Choroid plexus epithelial cell (primary cell): ENCODE measurements around the gene PRSS27.
"Not testable (repeated sequence)": the region's sequence is repeated elsewhere in the genome, so short reads cannot be mapped to it uniquely, and the experiment has no call there.

Source experiments
- DNase-seq: peaks from one replicate; pipeline ENCODE4 v3.0.0-alpha.2; 2010; ENCODE audit warnings: low read depth
- H3K4me3 ChIP-seq: 2 replicates; pipeline ENCODE4 v1.5.1; 2011; ENCODE audit warnings: low read depth, mild to moderate bottlenecking, control low read depth, low read length, moderate library complexity
- TF ChIP-seq, protein P1 (sequence below): conservative IDR thresholded peaks from 2 replicates; pipeline ENCODE4 v1.5.1; 2011; ENCODE audit warnings: low read depth, mild to moderate bottlenecking, control low read depth, inconsistent platforms, low read length, moderate library complexity

Gene PRSS27

DNA sequence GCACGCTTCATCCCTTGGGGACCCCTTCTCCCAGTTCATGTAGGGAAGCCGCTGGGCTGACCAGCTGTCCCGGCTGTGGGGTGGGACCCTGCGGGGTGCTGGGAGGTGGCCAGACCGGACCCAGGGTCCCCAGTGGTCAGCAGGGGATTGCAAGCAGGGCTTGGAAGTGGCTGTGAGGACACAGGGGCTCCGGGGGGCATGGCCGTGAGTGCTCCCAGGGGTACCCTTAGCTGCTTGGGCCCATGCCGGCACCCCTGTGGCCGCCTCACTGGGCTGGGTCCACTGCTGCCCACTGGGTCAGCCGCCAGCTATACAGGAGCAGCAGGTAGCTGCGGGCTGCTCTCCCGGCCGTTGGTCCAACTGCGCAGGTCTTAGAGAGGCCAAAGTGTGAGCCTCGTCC lies 18.8 kb downstream of the PRSS27 start:
- no peak overlapping the region for H3K4me3 ChIP-seq
- TF ChIP-seq, protein P1, sequence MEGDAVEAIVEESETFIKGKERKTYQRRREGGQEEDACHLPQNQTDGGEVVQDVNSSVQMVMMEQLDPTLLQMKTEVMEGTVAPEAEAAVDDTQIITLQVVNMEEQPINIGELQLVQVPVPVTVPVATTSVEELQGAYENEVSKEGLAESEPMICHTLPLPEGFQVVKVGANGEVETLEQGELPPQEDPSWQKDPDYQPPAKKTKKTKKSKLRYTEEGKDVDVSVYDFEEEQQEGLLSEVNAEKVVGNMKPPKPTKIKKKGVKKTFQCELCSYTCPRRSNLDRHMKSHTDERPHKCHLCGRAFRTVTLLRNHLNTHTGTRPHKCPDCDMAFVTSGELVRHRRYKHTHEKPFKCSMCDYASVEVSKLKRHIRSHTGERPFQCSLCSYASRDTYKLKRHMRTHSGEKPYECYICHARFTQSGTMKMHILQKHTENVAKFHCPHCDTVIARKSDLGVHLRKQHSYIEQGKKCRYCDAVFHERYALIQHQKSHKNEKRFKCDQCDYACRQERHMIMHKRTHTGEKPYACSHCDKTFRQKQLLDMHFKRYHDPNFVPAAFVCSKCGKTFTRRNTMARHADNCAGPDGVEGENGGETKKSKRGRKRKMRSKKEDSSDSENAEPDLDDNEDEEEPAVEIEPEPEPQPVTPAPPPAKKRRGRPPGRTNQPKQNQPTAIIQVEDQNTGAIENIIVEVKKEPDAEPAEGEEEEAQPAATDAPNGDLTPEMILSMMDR, result no peak
- DNase-seq, result no peak

DNA sequence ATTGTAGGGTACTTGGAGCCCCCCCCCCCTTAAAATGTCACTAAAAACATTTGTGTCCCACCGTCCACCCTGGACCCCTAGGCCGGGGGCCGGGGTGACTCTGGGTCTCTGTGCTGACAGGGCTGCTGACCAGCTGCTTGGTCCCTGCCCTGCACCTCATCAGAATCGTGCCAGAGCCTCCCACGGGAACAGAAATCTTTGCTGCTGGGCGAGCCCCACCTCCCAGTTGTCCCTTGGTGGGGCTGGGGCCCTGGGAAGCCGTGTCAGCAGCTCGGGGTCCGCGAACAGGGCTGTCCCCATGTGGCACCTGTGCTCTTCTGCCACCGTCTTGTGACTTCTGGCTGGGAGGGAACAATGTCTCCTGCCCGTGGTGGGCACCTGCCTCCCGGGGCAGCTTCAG lies 19.2 kb downstream of the PRSS27 start:
- no peak overlapping the region for H3K4me3 ChIP-seq
- DNase-seq, result no peak
- TF ChIP-seq, protein P1, result no peak

DNA sequence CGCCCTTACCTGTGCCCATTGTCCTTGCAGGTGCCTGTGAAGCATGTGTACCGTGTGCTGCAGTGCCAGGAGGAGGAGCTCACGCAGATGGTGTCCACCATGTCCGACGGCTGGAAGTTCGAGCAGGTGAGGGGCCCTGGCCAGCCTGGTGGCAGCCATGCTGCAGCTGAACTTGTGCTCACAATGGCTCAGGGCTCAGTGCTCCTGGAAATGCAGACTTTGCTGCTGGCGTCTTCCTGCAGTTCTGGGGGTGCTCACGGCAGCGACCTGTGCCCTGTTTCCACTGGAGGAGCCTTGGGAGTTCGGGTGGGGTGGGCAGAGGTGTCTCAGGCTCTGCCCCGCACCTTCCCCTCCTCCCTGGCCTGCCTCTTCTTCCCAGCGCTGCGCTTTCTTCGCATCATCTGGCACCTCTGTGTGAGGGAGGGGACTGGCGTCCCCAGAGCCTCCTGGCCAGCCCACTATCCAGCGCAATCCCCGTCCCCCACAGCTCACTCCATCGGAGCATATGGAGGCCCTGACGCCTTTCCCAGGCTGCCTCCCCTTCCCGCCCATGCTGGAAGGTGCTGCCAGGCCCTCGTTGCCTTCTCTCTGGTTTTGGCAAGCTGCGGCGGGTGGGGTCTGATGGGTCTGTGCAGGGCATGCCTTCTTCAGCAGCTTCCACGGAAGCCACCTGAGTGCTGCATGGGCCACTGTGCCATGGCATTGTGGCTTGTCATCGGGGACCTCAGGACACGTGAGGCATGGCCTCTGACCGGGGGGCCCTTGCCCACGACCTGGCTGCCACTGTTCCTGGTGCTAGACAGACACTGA lies 20.0 kb downstream of the PRSS27 start:
- no peak overlapping the region for H3K4me3 ChIP-seq
- no peak for DNase-seq
- TF ChIP-seq, protein P1, result no peak

DNA sequence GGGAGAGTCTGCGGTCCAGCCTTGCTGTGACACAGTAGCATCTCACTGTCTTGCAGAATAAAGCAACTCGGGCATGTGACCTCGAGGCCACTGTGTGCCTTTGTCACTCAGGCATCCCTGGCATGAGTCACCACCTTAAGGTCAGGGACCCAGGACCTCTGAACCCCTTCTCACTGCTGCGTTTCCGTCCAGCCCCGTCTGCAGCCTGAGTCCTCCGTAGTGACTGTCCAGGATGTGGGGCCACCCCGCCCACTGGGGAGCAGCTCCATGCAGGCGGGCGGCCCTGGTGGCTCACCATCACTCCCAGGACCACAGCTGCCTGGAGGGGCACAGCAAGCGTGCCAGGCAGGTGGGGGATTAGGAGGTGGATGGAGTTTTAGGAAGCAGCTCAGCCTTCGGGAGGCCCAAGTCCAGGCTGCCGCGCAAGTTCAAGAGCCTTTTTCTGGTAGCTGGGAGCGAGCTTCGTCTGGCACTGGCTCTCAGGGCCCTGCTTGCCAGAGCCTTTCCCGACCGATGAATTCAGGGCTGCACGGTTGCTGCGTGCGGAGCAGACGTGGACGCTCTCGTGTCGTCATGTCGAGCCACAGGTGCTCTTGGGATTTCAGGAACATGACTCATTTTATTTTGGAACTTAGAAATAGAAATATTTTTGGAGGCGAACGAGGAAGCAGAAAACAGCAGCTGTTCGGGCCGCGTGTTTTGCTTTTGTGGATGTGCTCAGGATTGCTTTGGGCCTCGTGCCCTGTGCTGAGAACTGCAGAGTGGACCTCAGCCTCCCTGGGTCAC lies 20.9 kb downstream of the PRSS27 start:
- H3K4me3 ChIP-seq, result no peak overlapping the region
- no peak for DNase-seq
- TF ChIP-seq, protein P1, result no peak

DNA sequence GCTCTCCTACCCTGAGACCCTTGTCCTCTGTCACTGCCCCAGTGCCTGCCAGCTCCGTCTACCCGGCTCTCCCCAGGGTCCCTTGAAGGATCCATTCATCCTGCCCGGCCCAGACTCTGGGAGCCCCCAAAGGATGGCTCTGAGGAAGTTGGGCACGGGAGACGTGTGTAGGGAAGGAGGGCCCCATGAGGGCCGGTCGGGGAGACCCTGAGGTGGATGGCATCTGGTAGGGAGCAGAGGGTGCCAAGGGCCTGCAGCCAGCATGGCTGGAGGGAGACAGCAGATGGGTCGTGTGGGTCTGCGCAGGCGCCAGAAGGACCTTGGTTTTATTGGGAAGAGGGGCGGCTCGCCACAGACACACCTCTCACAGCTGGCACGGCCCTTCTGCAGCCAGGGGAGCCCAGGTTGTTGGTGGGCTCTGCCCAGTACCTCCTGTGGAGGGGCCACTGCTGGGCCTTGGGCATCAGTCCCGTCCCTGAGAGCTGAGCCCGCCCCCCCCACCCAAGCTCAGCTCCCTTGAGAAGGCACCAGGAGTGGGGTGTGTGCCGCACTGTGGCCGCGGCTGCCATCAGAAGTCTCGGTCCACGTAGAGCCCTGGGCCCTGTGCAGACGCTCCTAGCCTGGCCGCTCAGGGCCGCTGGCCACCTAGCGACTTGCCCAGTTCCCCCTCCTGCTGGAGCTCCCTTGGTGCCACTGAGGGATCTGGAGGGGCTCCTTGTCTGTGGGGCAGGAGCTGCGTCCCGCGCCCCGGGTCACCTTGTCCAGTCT lies 21.7 kb downstream of the PRSS27 start:
- TF ChIP-seq, protein P1, result no peak
- H3K4me3 ChIP-seq, result no peak overlapping the region
- no peak for DNase-seq

DNA sequence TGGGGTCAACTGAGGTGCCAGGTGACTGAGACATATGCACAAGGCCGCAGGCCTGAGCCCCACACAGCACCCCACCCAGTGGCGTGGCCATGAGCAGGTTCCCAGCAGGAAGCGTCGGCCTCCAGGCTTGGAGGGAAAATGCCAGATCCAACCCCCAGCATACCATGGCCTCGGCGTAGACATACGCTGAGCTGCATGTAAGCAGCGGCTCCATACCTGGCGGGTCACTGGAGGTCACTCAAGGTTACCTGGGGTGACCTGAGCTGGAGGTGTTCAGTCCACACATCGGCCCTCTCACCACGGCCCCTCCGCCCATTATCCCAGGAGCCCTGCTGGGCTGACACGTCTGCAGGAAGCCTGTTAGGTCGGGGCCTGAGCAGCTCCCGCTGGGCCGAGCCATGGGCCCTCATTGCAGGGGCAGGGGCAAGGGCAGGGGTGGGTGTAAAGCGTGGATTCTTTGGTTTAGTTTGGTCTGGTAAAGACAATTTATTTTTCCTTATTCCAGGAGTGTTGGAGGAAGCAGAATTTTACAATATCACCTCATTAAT lies 22.5 kb downstream of the PRSS27 start:
- no peak overlapping the region for H3K4me3 ChIP-seq
- TF ChIP-seq, protein P1, result no peak
- no peak for DNase-seq

DNA sequence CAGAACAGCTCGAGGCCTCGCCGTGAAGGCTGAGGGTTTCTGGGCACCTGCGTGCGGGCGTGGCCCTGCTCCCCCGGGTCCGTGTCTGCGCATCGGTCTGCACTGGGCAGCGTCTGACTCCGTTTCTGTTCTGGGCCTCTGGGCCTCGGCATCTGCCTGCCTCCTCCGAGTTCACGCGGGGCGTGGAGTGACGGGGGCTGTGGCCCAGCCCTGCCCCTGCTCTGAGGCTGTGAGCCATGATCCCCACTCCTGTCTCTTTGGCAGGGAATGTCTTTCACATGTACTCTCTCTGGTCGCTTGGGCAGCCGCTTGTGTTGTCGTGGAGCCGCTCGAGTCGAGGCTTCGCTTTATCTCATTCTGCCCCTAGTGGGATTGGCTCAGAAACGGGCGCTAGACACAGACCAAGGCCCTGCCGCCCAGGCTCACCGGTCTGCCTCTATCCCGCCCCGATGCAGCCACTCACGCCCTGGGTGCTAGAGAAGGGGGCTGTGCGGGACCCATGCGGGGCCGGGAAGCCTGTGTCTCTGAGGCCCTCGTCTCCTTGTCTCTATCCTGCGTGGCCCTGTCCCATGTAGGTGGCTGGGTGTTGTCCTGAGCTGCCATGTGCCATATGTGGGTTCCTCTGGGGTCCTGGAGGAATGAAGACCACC lies 23.3 kb downstream of the PRSS27 start:
- not testable (repeated sequence) for H3K4me3 ChIP-seq, DNase-seq
